Heart right ventricle (tissue), 16 donors: ENCODE results near the gene NOSTRIN. TPM values are rescaled to one million over a fixed set of nuclear protein-coding genes. Genes with fewer than 3 reads are reported as not detected.

Source experiments
- ATAC-seq, 8 donors: fragments of 200-7000 bp; cut with Tn5 transposase; one replicate each; pipeline ENCODE4 v1.9.1; 2020; ENCODE audit warnings: mild to moderate bottlenecking in 8 of 8, moderate library complexity in 8 of 8, moderate number of reproducible peaks in 1 of 8
- DNase-seq, 2 donors: peaks; one replicate each; pipeline ENCODE4 v3.0.0-alpha.2; 2020
- H3K27ac ChIP-seq, 10 donors: fragments of 200-600 bp; sonication (generic) in 2 of 10; one replicate each; pipeline versions ENCODE4 v1.5.0 to v1.8.0; 2020 to 2022; ENCODE audit warnings: mild to moderate bottlenecking in 3 of 10
- H3K27me3 ChIP-seq, 7 donors: fragments of 200-600 bp; one replicate each; pipeline ENCODE4 v1.8.0; 2021 to 2022; ENCODE audit warnings: mild to moderate bottlenecking in 2 of 7
- H3K36me3 ChIP-seq, 9 donors: fragments of 200-600 bp; sonication (generic) in 1 of 9; one replicate each; pipeline versions ENCODE4 v1.5.0 to v1.8.0; 2020 to 2022; ENCODE audit warnings: mild to moderate bottlenecking in 2 of 9
- H3K4me1 ChIP-seq, 9 donors: fragments of 200-600 bp; sonication (generic) in 1 of 9; one replicate each; pipeline versions ENCODE4 v1.5.0 to v1.8.0; 2020 to 2022; ENCODE audit warnings: mild to moderate bottlenecking in 4 of 9
- H3K4me3 ChIP-seq, 10 donors: fragments of 200-600 bp; sonication (generic) in 2 of 10; one replicate each; pipeline versions ENCODE4 v1.5.0 to v1.8.0; 2020 to 2022; ENCODE audit warnings: mild to moderate bottlenecking in 7 of 10, moderate library complexity in 2 of 10
- H3K9me3 ChIP-seq, 11 donors: fragments of 200-600 bp in 10 of 11; sonication (generic) in 2 of 11; one replicate each; pipeline versions ENCODE4 v1.5.0 to v1.8.0; 2013 to 2022; ENCODE audit warnings: mild to moderate bottlenecking in 2 of 11, control low read depth in 1 of 11, moderate library complexity in 1 of 11
- CTCF ChIP-seq, 9 donors: fragments of 200-600 bp; sonication (generic) in 2 of 9; IDR thresholded peaks; one replicate each; pipeline versions ENCODE4 v1.5.0 to v1.8.0; 2021 to 2022; ENCODE audit warnings: antibody characterized with exemption in 9 of 9, mild to moderate bottlenecking in 5 of 9, moderate library complexity in 1 of 9
- WGBS, 2 donors: extraction: QIAGEN DNeasy Blood & Tissue Kit; methylation state at CpG; one replicate each; pipeline ENCODE4 v1.1.7; 2013; ENCODE audit warnings: inconsistent platforms in 1 of 2; 5-methylcytosine and 5-hydroxymethylcytosine counted together
- intact Hi-C, 10 donors: fragments of 100-400 bp; cut with DNase I; formaldehyde crosslinking; loops; one replicate each; pipeline versions ENCODE4 v1.11.1 to v1.14.2; 2022
- polyA plus RNA-seq, 2 donors: library from polyadenylated mRNA; stranded (reverse); fragments of 200-250 nt; gene quantifications; one replicate each; pipeline ENCODE4 v1.2.3, GENCODE V29; 2013
- total RNA-seq, 10 donors: library from RNA; stranded (reverse); fragmentation: NEBNext Ultra II Directional in 3 of 10; extraction: Animal tissue kit (Norgen Biotek cat#: 25700) in 3 of 10; gene quantifications; one replicate each; pipeline versions ENCODE4 v1.2.1 to v1.2.4, GENCODE V29; 2021 to 2023
- donor health status: Arrhythmogenic right ventricular cardiomyopathy.
- donor health status: ischemic (EF 13 %, LVEDD 7.1; RV severe dilation, severe dysfunction).
- donor health status: healthy with polysubstance abuse.
- donor health status: DM: no; HTN: yes; CAD: no.
- donor health status: DM: no; HTN: no; CAD: no.
- donor health status: ischemic (EF 25% LVEDD 6.9; RV normal size, moderate dysfunction).
- donor health status: ischemic (EF 25% LVEDD 5.7; RV mildly dilated, moderate dysfunction).
- donor health status: healthy.
- donor health status: DM: yes; HTN: yes; CAD: no.
- donor health status: Ischemic cardiomyopathy.
- donor health status: ischemic (EF 35%, LVEDD 5.7; RV mildly dilated, moderate dysfunction).
- donor health status: nonischemic (EF 11% LVEDD 7.7; RV severe dilation, severe dysfunction).
- donor health status: DM: yes; HTN: yes; CAD: no.
- donor health status: PGD.
- donor health status: ischemic (EF 29% LVEDD 5.4; RV normal size, mild dysfunction).
- donor health status: nonischemic (EF 23%, LVEDD 6.1; RV moderate dilation, normal function).

Gene NOSTRIN
- total and polyA plus RNA-seq, 12 donors = 5.0 to 44.6 (median 12.2) TPM

- Histone ChIP-seq H3K27ac (no peak within 1 kb of the TSS), H3K9me3 (no peaks in the 10 kb centered on the region), H3K36me3 (no peaks in the 10 kb centered on the region), H3K27me3 (peaks cover 0 to 7% (median 0%) of the 10 kb centered on the region in 7 donors), H3K4me3 (no peak within 1 kb of the TSS), H3K4me1 (no peaks in the 10 kb centered on the region)
- 74 to 79% methylated on average over 5 of the region's 5 CpGs for WGBS, 2 donors
- ATAC-seq (no peak), DNase-seq (no peak)
- TF ChIP-seq CTCF (IDR thresholded peaks at IDR 0.05) = no peak
- intact Hi-C loops = no loop called here
These were observed 98.6 kb downstream of the NOSTRIN start, which contains the start of gene G6PC2 for GRCh38 chr2:168901003-168901402. TSS of gene G6PC2 (plus strand) at chr2:168901291. CDS start at chr2:168901332, 41 bp downstream.

GRCh38 chr2:168903888-168904287 lies 101.5 kb downstream of the NOSTRIN start:
- H3K4me3 ChIP-seq = no peak overlapping the region
- DNase-seq (no peak), ATAC-seq (no peak)
- 91 to 96% methylated on average over 2 of the region's 2 CpGs for WGBS, 2 donors
- H3K4me1 ChIP-seq = no peaks in the 10 kb centered on the region
- no peak for TF ChIP-seq CTCF (IDR thresholded peaks at IDR 0.05)
- intact Hi-C loops = no loop called here
- peaks cover 0 to 11% (median 0%) of the 10 kb centered on the region in 7 donors for H3K27me3 ChIP-seq
- H3K9me3 ChIP-seq = no peaks in the 10 kb centered on the region
- H3K36me3 ChIP-seq = no peaks in the 10 kb centered on the region
- H3K27ac ChIP-seq = no peak overlapping the region

GRCh38 chr2:168904358-168904757 lies 101.9 kb downstream of the NOSTRIN start:
- TF ChIP-seq CTCF (IDR thresholded peaks at IDR 0.05) = no peak
- H3K27ac ChIP-seq = no peak overlapping the region
- no peaks in the 10 kb centered on the region for H3K4me1 ChIP-seq
- 91 to 98% methylated on average over 3 of the region's 3 CpGs for WGBS, 2 donors
- peaks cover 0 to 11% (median 0%) of the 10 kb centered on the region in 7 donors for H3K27me3 ChIP-seq
- no peaks in the 10 kb centered on the region for H3K9me3 ChIP-seq
- intact Hi-C loops = no loop called here
- no peak for ATAC-seq
- H3K4me3 ChIP-seq = no peak overlapping the region
- H3K36me3 ChIP-seq = no peaks in the 10 kb centered on the region
- DNase-seq = no peak

- no peaks in the 10 kb centered on the region for H3K9me3 ChIP-seq
- no peak for TF ChIP-seq CTCF (IDR thresholded peaks at IDR 0.05)
- peaks cover 0 to 19% (median 3%) of the 10 kb centered on the region in 7 donors for H3K27me3 ChIP-seq
- peaks cover 0 to 5% (median 0%) of the 10 kb centered on the region in 9 donors for H3K4me1 ChIP-seq
- WGBS, 2 donors = 88% methylated on average over 8 of the region's 8 CpGs
- ATAC-seq = no peak
- intact Hi-C loops = no loop called here
- H3K36me3 ChIP-seq = no peaks in the 10 kb centered on the region
- no peak overlapping the region for H3K4me3 ChIP-seq
- DNase-seq = no peak
- no peak overlapping the region for H3K27ac ChIP-seq
These were observed 105.7 kb downstream of the NOSTRIN start for GRCh38 chr2:168907940-168908662.
